Measurements from ENCODE around the gene PBLD.

Gene PBLD

GRCh38 chr10:68332259-68333057 is at the start of gene PBLD:
PBLD (minus strand) TSS chr10:68332928; CDS start chr10:68306844, 26,084 bp downstream.
- DNase-seq (ENCODE audit: low spot score) = peak; percentile 12

GRCh38 chr10:68371604-68372003 is 38.9 kb upstream of the PBLD start:
- no peak for DNase-seq (ENCODE audit: low spot score)

- DNase-seq (ENCODE audit: low spot score) = no peak
Measured at GRCh38 chr10:68367121-68367520, 34.4 kb upstream of the PBLD start.

- DNase-seq (ENCODE audit: low spot score) = no peak
Measured at GRCh38 chr10:68366600-68366999, 33.9 kb upstream of the PBLD start.

GRCh38 chr10:68365611-68366010 is 32.9 kb upstream of the PBLD start:
- no peak for DNase-seq (ENCODE audit: low spot score)

GRCh38 chr10:68364101-68364886 is 31.6 kb upstream of the PBLD start:
- no peak for DNase-seq (ENCODE audit: low spot score)

GRCh38 chr10:68362590-68362989 is 29.9 kb upstream of the PBLD start:
- DNase-seq (ENCODE audit: low spot score) = no peak

GRCh38 chr10:68359189-68359588 is 26.5 kb upstream of the PBLD start:
- DNase-seq (ENCODE audit: low spot score) = no peak

GRCh38 chr10:68353537-68353936 is 20.8 kb upstream of the PBLD start:
- DNase-seq (ENCODE audit: low spot score) = no peak

GRCh38 chr10:68348265-68348741 is 15.6 kb upstream of the PBLD start:
- DNase-seq (ENCODE audit: low spot score) = no peak

- DNase-seq (ENCODE audit: low spot score) = no peak
Measured at GRCh38 chr10:68346774-68347173, 14.0 kb upstream of the PBLD start.

- no peak for DNase-seq (ENCODE audit: low spot score)
Measured at GRCh38 chr10:68345621-68346020, 12.9 kb upstream of the PBLD start.

- DNase-seq (ENCODE audit: low spot score) = no peak
Measured at GRCh38 chr10:68342909-68343516, 10.3 kb upstream of the PBLD start.

GRCh38 chr10:68340358-68341080 is 7.8 kb upstream of the PBLD start:
- no peak for DNase-seq (ENCODE audit: low spot score)

- no peak for DNase-seq (ENCODE audit: low spot score)
Measured at GRCh38 chr10:68336754-68337351, 4.1 kb upstream of the PBLD start.

- DNase-seq (ENCODE audit: low spot score) = no peak
Measured at GRCh38 chr10:68334672-68335467, 2.1 kb upstream of the PBLD start.

- no peak for DNase-seq (ENCODE audit: low spot score)
Measured at GRCh38 chr10:68333440-68334431, 1.0 kb upstream of the PBLD start.

- no peak for DNase-seq (ENCODE audit: low spot score)
Measured at GRCh38 chr10:68333058-68333395, 299 bp upstream of the PBLD start.

- DNase-seq (ENCODE audit: low spot score) = peak; percentile 55
Measured at GRCh38 chr10:68331455-68332258, 1.1 kb downstream of the PBLD start, which contains the start of gene HNRNPH3. HNRNPH3 (plus strand) TSS chr10:68332064; CDS start chr10:68337222, 5,158 bp downstream.

All from HuH-7.5 (cell line).